ENCODE measurements around the gene CAPN2.

DNA sequence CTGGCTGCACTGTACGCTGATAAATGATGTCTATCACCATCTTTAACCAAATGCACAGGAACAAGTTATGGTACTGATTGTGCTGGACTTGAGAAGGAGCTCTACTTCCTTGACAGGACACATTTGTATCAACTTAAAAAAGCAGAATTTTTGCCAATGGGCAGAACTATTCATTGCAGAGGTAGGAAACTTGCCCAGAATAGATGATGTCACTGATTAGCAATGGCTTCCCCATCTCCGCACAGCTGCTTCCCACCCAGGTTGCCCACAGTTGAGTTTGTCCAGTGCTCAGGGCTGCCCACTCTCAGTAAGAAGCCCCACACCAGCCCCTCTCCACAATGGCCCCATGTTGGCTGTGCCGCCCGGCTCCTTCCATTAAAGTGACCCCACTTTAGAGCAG is 33.4 kb downstream of the CAPN2 start:
- TF ChIP-seq, protein P1, sequence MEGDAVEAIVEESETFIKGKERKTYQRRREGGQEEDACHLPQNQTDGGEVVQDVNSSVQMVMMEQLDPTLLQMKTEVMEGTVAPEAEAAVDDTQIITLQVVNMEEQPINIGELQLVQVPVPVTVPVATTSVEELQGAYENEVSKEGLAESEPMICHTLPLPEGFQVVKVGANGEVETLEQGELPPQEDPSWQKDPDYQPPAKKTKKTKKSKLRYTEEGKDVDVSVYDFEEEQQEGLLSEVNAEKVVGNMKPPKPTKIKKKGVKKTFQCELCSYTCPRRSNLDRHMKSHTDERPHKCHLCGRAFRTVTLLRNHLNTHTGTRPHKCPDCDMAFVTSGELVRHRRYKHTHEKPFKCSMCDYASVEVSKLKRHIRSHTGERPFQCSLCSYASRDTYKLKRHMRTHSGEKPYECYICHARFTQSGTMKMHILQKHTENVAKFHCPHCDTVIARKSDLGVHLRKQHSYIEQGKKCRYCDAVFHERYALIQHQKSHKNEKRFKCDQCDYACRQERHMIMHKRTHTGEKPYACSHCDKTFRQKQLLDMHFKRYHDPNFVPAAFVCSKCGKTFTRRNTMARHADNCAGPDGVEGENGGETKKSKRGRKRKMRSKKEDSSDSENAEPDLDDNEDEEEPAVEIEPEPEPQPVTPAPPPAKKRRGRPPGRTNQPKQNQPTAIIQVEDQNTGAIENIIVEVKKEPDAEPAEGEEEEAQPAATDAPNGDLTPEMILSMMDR (conservative IDR thresholded peaks at IDR 0.05; ENCODE audit: low read depth, low read length), result no peak
- no peak for TF ChIP-seq EZH2phosphoT487 (IDR thresholded peaks at IDR 0.05; ENCODE audit: borderline replicate concordance, low read length)
